Endothelial cell of umbilical vein (primary cell): ENCODE data around the gene DPH2.

Source experiments
- EZH2 ChIP-seq: IDR thresholded peaks from 2 replicates; pipeline ENCODE4 v1.6.1; 2012; ENCODE audit warnings: borderline replicate concordance, low read depth, mild to moderate bottlenecking, moderate library complexity, low read length, inconsistent platforms; ENCODE audit not compliant: severe bottlenecking
- FOS ChIP-seq: IDR thresholded peaks from 2 replicates; pipeline ENCODE4 v1.6.1; 2011; ENCODE audit warnings: mild to moderate bottlenecking, low read length, moderate library complexity, borderline replicate concordance; ENCODE audit not compliant: insufficient read depth
- GATA2 ChIP-seq: IDR thresholded peaks from 2 replicates; pipeline ENCODE4 v1.7.0; 2011; ENCODE audit warnings: low read depth, mild to moderate bottlenecking, moderate library complexity, mixed read lengths, low read length; ENCODE audit not compliant: insufficient read length, insufficient read depth
- JUN ChIP-seq: IDR thresholded peaks from 2 replicates; pipeline ENCODE4 v1.6.1; 2011; ENCODE audit warnings: borderline replicate concordance, low read depth; ENCODE audit not compliant: insufficient read length, insufficient read depth
- MYC ChIP-seq: IDR thresholded peaks from one replicate; pipeline ENCODE4 v1.6.1; 2011; ENCODE audit warnings: mild to moderate bottlenecking, low read depth, low read length
- POLR2A ChIP-seq: IDR thresholded peaks from 2 replicates; pipeline ENCODE4 v1.6.1; 2012; ENCODE audit warnings: low read depth, mild to moderate bottlenecking, control low read depth, low read length
- POLR2AphosphoS5 ChIP-seq: IDR thresholded peaks from 2 replicates; pipeline ENCODE4 v1.6.1; 2012; ENCODE audit warnings: low read depth, mild to moderate bottlenecking, control low read depth, low read length, moderate library complexity; ENCODE audit not compliant: insufficient read depth
- TF ChIP-seq, protein P1 (sequence below), 2 donors: IDR thresholded peaks; 1 replicate in 1 of 2; 2 replicates in 1 of 2; pipeline ENCODE4 v1.5.1; 2011; ENCODE audit warnings: low read length in 2 of 2, mild to moderate bottlenecking in 2 of 2, moderate library complexity in 2 of 2, control low read depth in 1 of 2, inconsistent platforms in 1 of 2, low read depth in 1 of 2; ENCODE audit not compliant: insufficient read depth in 1 of 2; ENCODE audit errors: extremely low read depth in 1 of 2
- TF ChIP-seq, protein P2 (sequence below): IDR thresholded peaks from 2 replicates; pipeline ENCODE4 v1.6.1; 2011; ENCODE audit not compliant: insufficient read depth, insufficient read length

DNA sequence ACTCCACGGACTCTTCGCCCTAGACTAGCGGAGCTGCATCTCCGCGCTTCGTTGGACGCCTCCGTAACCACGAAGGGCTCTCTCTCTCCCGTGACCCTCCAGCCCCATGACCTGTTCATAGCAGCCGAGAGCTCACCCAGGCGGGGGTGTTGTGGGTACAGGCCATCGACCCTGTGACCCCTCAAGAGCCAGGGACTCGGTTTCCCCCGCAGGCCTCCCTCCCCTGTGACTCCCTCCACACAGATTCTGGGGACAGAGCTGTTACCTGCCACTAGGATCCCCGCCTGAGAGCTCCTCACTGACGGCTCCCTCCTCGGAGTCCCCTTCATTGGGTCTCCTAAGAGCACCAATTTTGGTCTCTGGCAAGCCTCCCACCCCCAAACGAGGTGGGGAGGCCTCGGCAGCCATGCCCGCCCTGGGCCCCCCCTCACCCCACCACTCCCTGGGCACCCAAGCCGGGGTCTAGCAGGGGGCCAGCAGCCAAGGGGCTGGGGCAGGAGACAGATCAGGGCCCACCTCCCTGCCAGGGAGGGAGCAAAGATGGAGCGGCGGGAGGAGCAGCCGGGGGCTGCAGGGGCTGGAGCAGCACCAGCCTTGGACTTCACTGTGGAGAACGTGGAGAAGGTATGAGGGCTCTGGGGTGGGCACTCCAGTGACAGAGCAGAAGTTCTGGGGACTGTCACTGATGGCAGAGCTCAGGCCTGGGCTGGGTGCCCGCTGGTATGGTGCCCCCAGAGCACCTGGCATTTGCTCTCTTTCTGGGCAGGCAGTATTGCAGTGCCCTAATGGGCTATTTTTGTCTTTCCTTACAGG is 22.5 kb upstream of the DPH2 start:
- TF ChIP-seq POLR2A (no peak), EZH2 (no peak), MYC (no peak), POLR2AphosphoS5 (no peak), JUN (no peak), FOS (no peak), GATA2 (no peak)
- TF ChIP-seq, protein P1, sequence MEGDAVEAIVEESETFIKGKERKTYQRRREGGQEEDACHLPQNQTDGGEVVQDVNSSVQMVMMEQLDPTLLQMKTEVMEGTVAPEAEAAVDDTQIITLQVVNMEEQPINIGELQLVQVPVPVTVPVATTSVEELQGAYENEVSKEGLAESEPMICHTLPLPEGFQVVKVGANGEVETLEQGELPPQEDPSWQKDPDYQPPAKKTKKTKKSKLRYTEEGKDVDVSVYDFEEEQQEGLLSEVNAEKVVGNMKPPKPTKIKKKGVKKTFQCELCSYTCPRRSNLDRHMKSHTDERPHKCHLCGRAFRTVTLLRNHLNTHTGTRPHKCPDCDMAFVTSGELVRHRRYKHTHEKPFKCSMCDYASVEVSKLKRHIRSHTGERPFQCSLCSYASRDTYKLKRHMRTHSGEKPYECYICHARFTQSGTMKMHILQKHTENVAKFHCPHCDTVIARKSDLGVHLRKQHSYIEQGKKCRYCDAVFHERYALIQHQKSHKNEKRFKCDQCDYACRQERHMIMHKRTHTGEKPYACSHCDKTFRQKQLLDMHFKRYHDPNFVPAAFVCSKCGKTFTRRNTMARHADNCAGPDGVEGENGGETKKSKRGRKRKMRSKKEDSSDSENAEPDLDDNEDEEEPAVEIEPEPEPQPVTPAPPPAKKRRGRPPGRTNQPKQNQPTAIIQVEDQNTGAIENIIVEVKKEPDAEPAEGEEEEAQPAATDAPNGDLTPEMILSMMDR (IDR thresholded peaks at IDR 0.05; ENCODE audit: extremely low read depth in 1 of 2, insufficient read depth in 1 of 2, low read depth in 1 of 2, low read length in 2 of 2): no peak
- TF ChIP-seq, protein P2, sequence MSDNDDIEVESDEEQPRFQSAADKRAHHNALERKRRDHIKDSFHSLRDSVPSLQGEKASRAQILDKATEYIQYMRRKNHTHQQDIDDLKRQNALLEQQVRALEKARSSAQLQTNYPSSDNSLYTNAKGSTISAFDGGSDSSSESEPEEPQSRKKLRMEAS: no peak
